Breast epithelium (tissue), 3 donors: Measurements from ENCODE around the gene FIG4.
"Not testable (repeated sequence)": the region's sequence is repeated elsewhere in the genome, so short reads cannot be mapped to it uniquely, and the experiment has no call there.

ENCODE experiments used
- CTCF ChIP-seq, 3 donors: fragments of 450-650 bp; IDR thresholded peaks; one replicate each; pipeline ENCODE4 v1.5.1; 2016 to 2017; ENCODE audit warnings: antibody characterized with exemption in 3 of 3, mild to moderate bottlenecking in 3 of 3, moderate library complexity in 3 of 3
- POLR2A ChIP-seq: fragments of 450-650 bp; IDR thresholded peaks from one replicate; pipeline ENCODE4 v1.6.1; 2016; ENCODE audit warnings: antibody characterized with exemption, mild to moderate bottlenecking, moderate library complexity

GRCh38 chr6:109708099-109708498 is 17.0 kb downstream of the FIG4 start:
- not testable (repeated sequence) for TF ChIP-seq CTCF (IDR thresholded peaks at IDR 0.05); POLR2A
